NCI-H526 (cell line): Measurements from ENCODE around the gene SMG6.
"Not testable (repeated sequence)": the region's sequence is repeated elsewhere in the genome, so short reads cannot be mapped to it uniquely, and the experiment has no call there.

Source experiments
- DNase-seq, 2 experiments: peaks; one replicate each; lab custom pipeline; 2025; lab: John Stamatoyannopoulos, UW

Gene SMG6

GRCh38 chr17:2025622-2026309, 277.8 kb downstream of the SMG6 start:
- DNase-seq, result peak; percentile 35 to 83

- peak; percentile 26 to 66 for DNase-seq
These were observed 278.4 kb downstream of the SMG6 start, which contains the start of gene RTN4RL1 for GRCh38 chr17:2025220-2025621. Gene RTN4RL1, minus strand, starts transcription at chr17:2025334. Its CDS starts 469 bp downstream, at chr17:2024865.

GRCh38 chr17:2024572-2025219, 278.9 kb downstream of the SMG6 start:
- DNase-seq, result peak in 1 of 2 experiments; percentile 55

GRCh38 chr17:2023692-2024571, 279.7 kb downstream of the SMG6 start:
- peak in 1 of 2 experiments; percentile 37 for DNase-seq

- DNase-seq, result no peak
These were observed 280.3 kb downstream of the SMG6 start for GRCh38 chr17:2023256-2023655.

GRCh38 chr17:2022647-2023240, 280.8 kb downstream of the SMG6 start:
- no peak for DNase-seq

GRCh38 chr17:2020721-2021120, 282.9 kb downstream of the SMG6 start:
- DNase-seq, result no peak

- DNase-seq, result no peak
These were observed 283.9 kb downstream of the SMG6 start for GRCh38 chr17:2019723-2020122.

GRCh38 chr17:2018716-2019510, 284.7 kb downstream of the SMG6 start:
- peak in 1 of 2 experiments; percentile 24 for DNase-seq

- DNase-seq, result no peak
These were observed 286.2 kb downstream of the SMG6 start for GRCh38 chr17:2017274-2017941.

GRCh38 chr17:2016494-2016893, 287.1 kb downstream of the SMG6 start:
- DNase-seq, result no peak

- DNase-seq, result no peak
These were observed 288.3 kb downstream of the SMG6 start for GRCh38 chr17:2015314-2015713.

- DNase-seq, result no peak
These were observed 289.6 kb downstream of the SMG6 start for GRCh38 chr17:2013994-2014317.

GRCh38 chr17:2013220-2013993, 290.2 kb downstream of the SMG6 start:
- DNase-seq, result not testable (repeated sequence)

- no peak for DNase-seq
These were observed 291.1 kb downstream of the SMG6 start for GRCh38 chr17:2012499-2012898.

- DNase-seq, result no peak
These were observed 291.9 kb downstream of the SMG6 start for GRCh38 chr17:2011411-2012371.
